ENCODE results near the gene RUNDC1.
A peak's percentile ranks its signal among the peaks of the same experiment; 100 is the strongest.

RUNDC1 gene

GRCh38 chr17:43020030-43020621 lies 39.8 kb downstream of the RUNDC1 start:
- DNase-seq: no peak

GRCh38 chr17:43020789-43021740 lies 40.7 kb downstream of the RUNDC1 start:
- DNase-seq: peak; percentile 68

- peak; percentile 81 for DNase-seq
Measured at GRCh38 chr17:43021741-43022512, 41.6 kb downstream of the RUNDC1 start, which contains the start of gene VAT1. VAT1 (minus strand) TSS chr17:43022385; CDS start chr17:43022322, 63 bp downstream.

- DNase-seq: peak; percentile 86
Measured at GRCh38 chr17:43024407-43025289, 44.3 kb downstream of the RUNDC1 start, which contains the start of gene RND2. RND2 (plus strand) TSS chr17:43025231; CDS start chr17:43025348, 117 bp downstream.

- DNase-seq: no peak
Measured at GRCh38 chr17:43025290-43025657, 44.9 kb downstream of the RUNDC1 start.

- DNase-seq: no peak
Measured at GRCh38 chr17:43025766-43026537, 45.6 kb downstream of the RUNDC1 start.

- no peak for DNase-seq
Measured at GRCh38 chr17:43026595-43026994, 46.2 kb downstream of the RUNDC1 start.

- no peak for DNase-seq
Measured at GRCh38 chr17:43027091-43028032, 47.0 kb downstream of the RUNDC1 start.

GRCh38 chr17:43028221-43028861 lies 48.0 kb downstream of the RUNDC1 start:
- DNase-seq: no peak

- DNase-seq: no peak
Measured at GRCh38 chr17:43030137-43030767, 49.9 kb downstream of the RUNDC1 start.

GRCh38 chr17:43031666-43032065 lies 51.3 kb downstream of the RUNDC1 start:
- no peak for DNase-seq

GRCh38 chr17:43033948-43034881 lies 53.9 kb downstream of the RUNDC1 start:
- no peak for DNase-seq

GRCh38 chr17:43034894-43035293 lies 54.5 kb downstream of the RUNDC1 start:
- no peak for DNase-seq

- DNase-seq: no peak
Measured at GRCh38 chr17:43039646-43040045, 59.3 kb downstream of the RUNDC1 start.

- no peak for DNase-seq
Measured at GRCh38 chr17:43040655-43041054, 60.3 kb downstream of the RUNDC1 start.

GRCh38 chr17:43042025-43042628 lies 61.8 kb downstream of the RUNDC1 start:
- no peak for DNase-seq
